ENCODE measurements around the gene MYCBP. TPM values are rescaled to one million over a fixed set of nuclear protein-coding genes. Genes with fewer than 3 reads are reported as not detected.

The MYCBP gene
- total and polyA plus RNA-seq, 7 donors: 6.6 to 27.9 (median 11.7) TPM

- H3K27me3 ChIP-seq (ENCODE audit: insufficient read depth in 3 of 3, low read length in 2 of 3): peaks cover 0 to 77% (median 14%) of the 10 kb centered on the region in 3 donors
- H3K9me3 ChIP-seq: no peaks in the 10 kb centered on the region
- no peaks in the 10 kb centered on the region for H3K36me3 ChIP-seq (ENCODE audit: insufficient read depth in 1 of 2, low read depth in 1 of 2)
- peak; percentile 36 to 61 for DNase-seq
- H3K27ac ChIP-seq: no peak overlapping the region
- peak; percentile 69 for TF ChIP-seq CTCF (IDR thresholded peaks at IDR 0.05)
- H3K4me3 ChIP-seq: peak overlapping the region; percentile 48
- ATAC-seq: peak; percentile 42 to 61 (median 50)
- WGBS, 3 donors: 1 to 2% (median 2%) methylated on average over 66 to 70 of the region's 70 CpGs
- H3K4me1 ChIP-seq: peaks cover 5% of the 10 kb centered on the region
- intact Hi-C loops (cut with DNase I): loop anchor here in 1 of 2 donors (5.0 kb wide), 1 partner anchor 776 kb away; no protein-coding TSS in a partner anchor
Measured at GRCh38 chr1:38818175-38818976, 54.8 kb downstream of the MYCBP start.

GRCh38 chr1:38817267-38818174, 55.6 kb downstream of the MYCBP start:
- H3K27ac ChIP-seq: no peak overlapping the region
- peak overlapping the region; percentile 48 for H3K4me3 ChIP-seq
- TF ChIP-seq CTCF (IDR thresholded peaks at IDR 0.05): no peak
- ATAC-seq: peak in 2 of 4 donors; percentile 7 to 19
- intact Hi-C loops (cut with DNase I): loop anchor here in 1 of 2 donors (5.0 kb wide), 1 partner anchor 775 kb away; no protein-coding TSS in a partner anchor
- H3K4me1 ChIP-seq: peaks cover 5% of the 10 kb centered on the region
- H3K36me3 ChIP-seq (ENCODE audit: insufficient read depth in 1 of 2, low read depth in 1 of 2): no peaks in the 10 kb centered on the region
- no peaks in the 10 kb centered on the region for H3K9me3 ChIP-seq
- DNase-seq: no peak
- H3K27me3 ChIP-seq (ENCODE audit: insufficient read depth in 3 of 3, low read length in 2 of 3): peaks cover 0 to 81% (median 14%) of the 10 kb centered on the region in 3 donors
- 34 to 38% (median 37%) methylated on average over 38 to 45 of the region's 45 CpGs for WGBS, 3 donors

- ATAC-seq (no peak), DNase-seq (no peak)
- TF ChIP-seq CTCF (IDR thresholded peaks at IDR 0.05): no peak
- intact Hi-C loops (cut with DNase I): loop anchor here in 1 of 2 donors (5.0 kb wide), 1 partner anchor 774 kb away; no protein-coding TSS in a partner anchor
- WGBS, 3 donors: 16 to 25% (median 21%) methylated on average over 29 to 36 of the region's 36 CpGs
- peaks cover 0 to 83% (median 14%) of the 10 kb centered on the region in 3 donors for H3K27me3 ChIP-seq (ENCODE audit: insufficient read depth in 3 of 3, low read length in 2 of 3)
- H3K9me3 ChIP-seq: no peaks in the 10 kb centered on the region
- no peak overlapping the region for H3K4me3 ChIP-seq
- peaks cover 5% of the 10 kb centered on the region for H3K4me1 ChIP-seq
- no peaks in the 10 kb centered on the region for H3K36me3 ChIP-seq (ENCODE audit: insufficient read depth in 1 of 2, low read depth in 1 of 2)
- H3K27ac ChIP-seq: no peak overlapping the region
Measured at GRCh38 chr1:38815903-38816627, 57.1 kb downstream of the MYCBP start.

GRCh38 chr1:38814984-38815464, 58.1 kb downstream of the MYCBP start:
- intact Hi-C loops (cut with DNase I): loop anchor here in 1 of 2 donors (5.0 kb wide), 1 partner anchor 773 kb away; no protein-coding TSS in a partner anchor
- 80 to 89% (median 82%) methylated on average over 1 of the region's 1 CpG for WGBS, 3 donors
- Histone ChIP-seq H3K36me3 (ENCODE audit: insufficient read depth in 1 of 2, low read depth in 1 of 2) (no peaks in the 10 kb centered on the region), H3K27me3 (ENCODE audit: insufficient read depth in 3 of 3, low read length in 2 of 3) (peaks cover 0 to 89% (median 14%) of the 10 kb centered on the region in 3 donors), H3K4me3 (no peak overlapping the region), H3K4me1 (peaks cover 5% of the 10 kb centered on the region), H3K27ac (no peak overlapping the region), H3K9me3 (no peaks in the 10 kb centered on the region)
- DNase-seq (no peak), ATAC-seq (no peak)
- TF ChIP-seq CTCF (IDR thresholded peaks at IDR 0.05): no peak

Data from psoas muscle (tissue), 8 donors.